Left ventricle myocardium superior (tissue), 1 donor: ENCODE measurements around the gene DDX39B. TPM values are rescaled to one million over a fixed set of nuclear protein-coding genes. Genes with fewer than 3 reads are reported as not detected.
A peak's percentile ranks its signal among the peaks of the same experiment; 100 is the strongest.

Experiments used
- ATAC-seq: fragments of 200-7000 bp; cut with Tn5 transposase; one replicate; pipeline ENCODE4 v1.9.1; 2020; ENCODE audit warnings: mild to moderate bottlenecking, moderate library complexity
- DNase-seq: peaks from one replicate; pipeline ENCODE4 v3.0.0-alpha.2; 2020
- intact Hi-C: fragments of 100-400 bp; cut with micrococcal nuclease; formaldehyde crosslinking; loops from one replicate; pipeline ENCODE4 v1.11.0; 2022
- total RNA-seq: library from RNA; stranded (reverse); fragmentation: NEBNext Ultra II Directional; extraction: Animal tissue kit (Norgen Biotek cat#: 25700); gene quantifications from one replicate; pipeline ENCODE4 v1.2.1, GENCODE V29; 2021
- donor health status: DM: no; HTN: yes; CAD: no; lungs with severe emphysema.

Gene DDX39B
- total RNA-seq, 1 donor from 2014 or later = 176 TPM

DNA sequence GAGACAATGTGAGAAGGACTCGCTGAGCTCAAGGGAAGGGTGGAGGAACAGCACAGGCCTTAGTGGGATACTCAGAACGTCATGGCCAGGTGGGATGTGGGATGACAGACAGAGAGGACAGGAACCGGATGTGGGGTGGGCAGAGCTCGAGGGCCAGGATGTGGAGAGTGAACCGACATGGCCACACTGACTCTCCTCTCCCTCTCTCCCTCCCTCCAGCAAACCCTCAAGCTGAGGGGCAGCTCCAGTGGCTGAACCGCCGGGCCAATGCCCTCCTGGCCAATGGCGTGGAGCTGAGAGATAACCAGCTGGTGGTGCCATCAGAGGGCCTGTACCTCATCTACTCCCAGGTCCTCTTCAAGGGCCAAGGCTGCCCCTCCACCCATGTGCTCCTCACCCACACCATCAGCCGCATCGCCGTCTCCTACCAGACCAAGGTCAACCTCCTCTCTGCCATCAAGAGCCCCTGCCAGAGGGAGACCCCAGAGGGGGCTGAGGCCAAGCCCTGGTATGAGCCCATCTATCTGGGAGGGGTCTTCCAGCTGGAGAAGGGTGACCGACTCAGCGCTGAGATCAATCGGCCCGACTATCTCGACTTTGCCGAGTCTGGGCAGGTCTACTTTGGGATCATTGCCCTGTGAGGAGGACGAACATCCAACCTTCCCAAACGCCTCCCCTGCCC, 35.2 kb upstream of the DDX39B start:
- intact Hi-C loops = no loop called here
- no peak for ATAC-seq
- DNase-seq = no peak

DNA sequence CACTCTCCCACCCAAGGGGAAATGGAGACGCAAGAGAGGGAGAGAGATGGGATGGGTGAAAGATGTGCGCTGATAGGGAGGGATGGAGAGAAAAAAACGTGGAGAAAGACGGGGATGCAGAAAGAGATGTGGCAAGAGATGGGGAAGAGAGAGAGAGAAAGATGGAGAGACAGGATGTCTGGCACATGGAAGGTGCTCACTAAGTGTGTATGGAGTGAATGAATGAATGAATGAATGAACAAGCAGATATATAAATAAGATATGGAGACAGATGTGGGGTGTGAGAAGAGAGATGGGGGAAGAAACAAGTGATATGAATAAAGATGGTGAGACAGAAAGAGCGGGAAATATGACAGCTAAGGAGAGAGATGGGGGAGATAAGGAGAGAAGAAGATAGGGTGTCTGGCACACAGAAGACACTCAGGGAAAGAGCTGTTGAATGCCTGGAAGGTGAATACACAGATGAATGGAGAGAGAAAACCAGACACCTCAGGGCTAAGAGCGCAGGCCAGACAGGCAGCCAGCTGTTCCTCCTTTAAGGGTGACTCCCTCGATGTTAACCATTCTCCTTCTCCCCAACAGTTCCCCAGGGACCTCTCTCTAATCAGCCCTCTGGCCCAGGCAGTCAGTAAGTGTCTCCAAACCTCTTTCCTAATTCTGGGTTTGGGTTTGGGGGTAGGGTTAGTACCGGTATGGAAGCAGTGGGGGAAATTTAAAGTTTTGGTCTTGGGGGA, 34.3 kb upstream of the DDX39B start:
- DNase-seq (no peak), ATAC-seq (no peak)
- intact Hi-C loops = no loop called here

DNA sequence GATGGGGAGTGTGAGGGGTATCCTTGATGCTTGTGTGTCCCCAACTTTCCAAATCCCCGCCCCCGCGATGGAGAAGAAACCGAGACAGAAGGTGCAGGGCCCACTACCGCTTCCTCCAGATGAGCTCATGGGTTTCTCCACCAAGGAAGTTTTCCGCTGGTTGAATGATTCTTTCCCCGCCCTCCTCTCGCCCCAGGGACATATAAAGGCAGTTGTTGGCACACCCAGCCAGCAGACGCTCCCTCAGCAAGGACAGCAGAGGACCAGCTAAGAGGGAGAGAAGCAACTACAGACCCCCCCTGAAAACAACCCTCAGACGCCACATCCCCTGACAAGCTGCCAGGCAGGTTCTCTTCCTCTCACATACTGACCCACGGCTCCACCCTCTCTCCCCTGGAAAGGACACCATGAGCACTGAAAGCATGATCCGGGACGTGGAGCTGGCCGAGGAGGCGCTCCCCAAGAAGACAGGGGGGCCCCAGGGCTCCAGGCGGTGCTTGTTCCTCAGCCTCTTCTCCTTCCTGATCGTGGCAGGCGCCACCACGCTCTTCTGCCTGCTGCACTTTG, 33.6 kb upstream of the DDX39B start, which contains the start of gene TNF:
Gene TNF (plus strand): TSS at position 231 of the 567 bp plus-strand sequence. CDS start 177 bp downstream, at position 408.
- peak; percentile 69 for ATAC-seq
- intact Hi-C loops = no loop called here
- peak; percentile 57 for DNase-seq

DNA sequence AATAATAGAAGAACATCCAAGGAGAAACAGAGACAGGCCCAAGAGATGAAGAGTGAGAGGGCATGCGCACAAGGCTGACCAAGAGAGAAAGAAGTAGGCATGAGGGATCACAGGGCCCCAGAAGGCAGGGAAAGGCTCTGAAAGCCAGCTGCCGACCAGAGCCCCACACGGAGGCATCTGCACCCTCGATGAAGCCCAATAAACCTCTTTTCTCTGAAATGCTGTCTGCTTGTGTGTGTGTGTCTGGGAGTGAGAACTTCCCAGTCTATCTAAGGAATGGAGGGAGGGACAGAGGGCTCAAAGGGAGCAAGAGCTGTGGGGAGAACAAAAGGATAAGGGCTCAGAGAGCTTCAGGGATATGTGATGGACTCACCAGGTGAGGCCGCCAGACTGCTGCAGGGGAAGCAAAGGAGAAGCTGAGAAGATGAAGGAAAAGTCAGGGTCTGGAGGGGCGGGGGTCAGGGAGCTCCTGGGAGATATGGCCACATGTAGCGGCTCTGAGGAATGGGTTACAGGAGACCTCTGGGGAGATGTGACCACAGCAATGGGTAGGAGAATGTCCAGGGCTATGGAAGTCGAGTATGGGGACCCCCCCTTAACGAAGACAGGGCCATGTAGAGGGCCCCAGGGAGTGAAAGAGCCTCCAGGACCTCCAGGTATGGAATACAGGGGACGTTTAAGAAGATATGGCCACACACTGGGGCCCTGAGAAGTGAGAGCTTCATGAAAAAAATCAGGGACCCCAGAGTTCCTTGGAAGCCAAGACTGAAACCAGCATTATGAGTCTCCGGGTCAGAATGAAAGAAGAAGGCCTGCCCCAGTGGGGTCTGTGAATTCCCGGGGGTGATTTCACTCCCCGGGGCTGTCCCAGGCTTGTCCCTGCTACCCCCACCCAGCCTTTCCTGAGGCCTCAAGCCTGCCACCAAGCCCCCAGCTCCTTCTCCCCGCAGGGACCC, 32.6 kb upstream of the DDX39B start:
- DNase-seq (no peak), ATAC-seq (no peak)
- intact Hi-C loops = no loop called here

DNA sequence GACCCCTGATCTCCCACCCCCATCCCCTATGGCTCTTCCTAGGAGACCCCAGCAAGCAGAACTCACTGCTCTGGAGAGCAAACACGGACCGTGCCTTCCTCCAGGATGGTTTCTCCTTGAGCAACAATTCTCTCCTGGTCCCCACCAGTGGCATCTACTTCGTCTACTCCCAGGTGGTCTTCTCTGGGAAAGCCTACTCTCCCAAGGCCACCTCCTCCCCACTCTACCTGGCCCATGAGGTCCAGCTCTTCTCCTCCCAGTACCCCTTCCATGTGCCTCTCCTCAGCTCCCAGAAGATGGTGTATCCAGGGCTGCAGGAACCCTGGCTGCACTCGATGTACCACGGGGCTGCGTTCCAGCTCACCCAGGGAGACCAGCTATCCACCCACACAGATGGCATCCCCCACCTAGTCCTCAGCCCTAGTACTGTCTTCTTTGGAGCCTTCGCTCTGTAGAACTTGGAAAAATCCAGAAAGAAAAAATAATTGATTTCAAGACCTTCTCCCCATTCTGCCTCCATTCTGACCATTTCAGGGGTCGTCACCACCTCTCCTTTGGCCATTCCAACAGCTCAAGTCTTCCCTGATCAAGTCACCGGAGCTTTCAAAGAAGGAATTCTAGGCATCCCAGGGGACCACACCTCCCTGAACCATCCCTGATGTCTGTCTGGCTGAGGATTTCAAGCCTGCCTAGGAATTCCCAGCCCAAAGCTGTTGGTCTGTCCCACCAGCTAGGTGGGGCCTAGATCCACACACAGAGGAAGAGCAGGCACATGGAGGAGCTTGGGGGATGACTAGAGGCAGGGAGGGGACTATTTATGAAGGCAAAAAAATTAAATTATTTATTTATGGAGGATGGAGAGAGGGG, 31.7 kb upstream of the DDX39B start:
- no peak for DNase-seq
- intact Hi-C loops = no loop called here
- no peak for ATAC-seq

DNA sequence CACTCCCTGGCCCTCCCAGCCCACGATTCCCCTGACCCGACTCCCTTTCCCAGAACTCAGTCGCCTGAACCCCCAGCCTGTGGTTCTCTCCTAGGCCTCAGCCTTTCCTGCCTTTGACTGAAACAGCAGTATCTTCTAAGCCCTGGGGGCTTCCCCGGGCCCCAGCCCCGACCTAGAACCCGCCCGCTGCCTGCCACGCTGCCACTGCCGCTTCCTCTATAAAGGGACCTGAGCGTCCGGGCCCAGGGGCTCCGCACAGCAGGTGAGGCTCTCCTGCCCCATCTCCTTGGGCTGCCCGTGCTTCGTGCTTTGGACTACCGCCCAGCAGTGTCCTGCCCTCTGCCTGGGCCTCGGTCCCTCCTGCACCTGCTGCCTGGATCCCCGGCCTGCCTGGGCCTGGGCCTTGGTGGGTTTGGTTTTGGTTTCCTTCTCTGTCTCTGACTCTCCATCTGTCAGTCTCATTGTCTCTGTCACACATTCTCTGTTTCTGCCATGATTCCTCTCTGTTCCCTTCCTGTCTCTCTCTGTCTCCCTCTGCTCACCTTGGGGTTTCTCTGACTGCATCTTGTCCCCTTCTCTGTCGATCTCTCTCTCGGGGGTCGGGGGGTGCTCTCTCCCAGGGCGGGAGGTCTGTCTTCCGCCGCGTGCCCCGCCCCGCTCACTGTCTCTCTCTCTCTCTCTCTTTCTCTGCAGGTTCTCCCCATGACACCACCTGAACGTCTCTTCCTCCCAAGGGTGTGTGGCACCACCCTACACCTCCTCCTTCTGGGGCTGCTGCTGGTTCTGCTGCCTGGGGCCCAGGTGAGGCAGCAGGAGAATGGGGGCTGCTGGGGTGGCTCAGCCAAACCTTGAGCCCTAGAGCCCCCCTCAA, 30.5 kb upstream of the DDX39B start, which contains the start of gene LTA:
Gene LTA (plus strand): TSS at position 249 of the 871 bp plus-strand sequence. CDS start 454 bp downstream, at position 703.
- DNase-seq (no peak), ATAC-seq (no peak)
- intact Hi-C loops = no loop called here

DNA sequence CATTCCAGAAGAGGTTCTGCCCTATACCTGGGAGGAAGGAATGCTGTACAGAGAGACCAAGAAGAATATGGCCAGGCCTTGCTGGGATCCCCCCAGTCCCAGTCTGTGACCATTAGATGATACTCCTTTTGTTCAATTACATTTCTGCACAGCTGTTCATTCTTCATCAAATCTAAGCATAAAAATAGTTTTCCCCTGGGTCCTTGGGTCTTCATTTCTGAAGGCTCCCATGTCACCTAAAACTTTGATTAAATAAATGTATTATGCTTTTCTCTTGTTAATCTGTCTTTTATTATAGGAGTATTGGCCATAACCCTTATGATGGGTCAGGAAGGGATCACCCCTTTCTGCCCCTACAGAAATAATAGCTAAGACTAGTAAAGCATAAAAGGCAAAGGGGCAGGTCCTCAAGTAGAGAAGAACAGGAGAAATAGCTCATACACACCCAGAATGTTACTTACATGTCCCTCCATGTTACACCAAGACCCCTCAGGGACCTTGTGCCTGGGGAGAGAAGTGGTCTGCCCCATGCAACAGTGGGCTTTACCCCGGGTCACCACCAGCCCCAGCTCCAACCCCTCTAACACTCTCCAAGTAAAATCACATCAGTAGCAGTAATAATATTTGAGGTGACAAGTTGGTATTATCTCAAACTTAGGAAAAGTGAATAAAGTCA, 28.2 kb upstream of the DDX39B start:
- intact Hi-C loops = no loop called here
- ATAC-seq = no peak
- no peak for DNase-seq

DNA sequence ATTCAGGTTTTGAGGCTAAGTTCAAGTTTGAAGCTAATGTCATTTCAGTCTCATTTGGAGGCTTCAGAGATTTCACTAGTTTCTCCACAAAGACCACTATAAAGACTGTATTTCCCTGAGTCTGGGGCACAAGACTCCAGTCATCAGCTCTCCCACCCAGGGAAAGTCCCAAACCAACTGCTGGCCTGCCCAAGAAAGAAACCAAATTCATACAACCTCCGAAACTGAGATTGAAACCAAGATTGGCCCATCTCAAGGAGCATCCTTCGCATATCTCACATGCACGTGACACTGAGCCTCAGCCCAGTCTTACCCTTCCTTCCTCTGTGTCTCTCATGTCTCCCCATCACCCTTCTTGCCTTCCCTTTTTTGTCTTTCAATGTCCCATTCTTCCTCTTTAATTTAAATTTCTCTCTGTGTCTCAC, 26.7 kb upstream of the DDX39B start:
- no peak for DNase-seq
- intact Hi-C loops = no loop called here
- peak; percentile 48 for ATAC-seq

DNA sequence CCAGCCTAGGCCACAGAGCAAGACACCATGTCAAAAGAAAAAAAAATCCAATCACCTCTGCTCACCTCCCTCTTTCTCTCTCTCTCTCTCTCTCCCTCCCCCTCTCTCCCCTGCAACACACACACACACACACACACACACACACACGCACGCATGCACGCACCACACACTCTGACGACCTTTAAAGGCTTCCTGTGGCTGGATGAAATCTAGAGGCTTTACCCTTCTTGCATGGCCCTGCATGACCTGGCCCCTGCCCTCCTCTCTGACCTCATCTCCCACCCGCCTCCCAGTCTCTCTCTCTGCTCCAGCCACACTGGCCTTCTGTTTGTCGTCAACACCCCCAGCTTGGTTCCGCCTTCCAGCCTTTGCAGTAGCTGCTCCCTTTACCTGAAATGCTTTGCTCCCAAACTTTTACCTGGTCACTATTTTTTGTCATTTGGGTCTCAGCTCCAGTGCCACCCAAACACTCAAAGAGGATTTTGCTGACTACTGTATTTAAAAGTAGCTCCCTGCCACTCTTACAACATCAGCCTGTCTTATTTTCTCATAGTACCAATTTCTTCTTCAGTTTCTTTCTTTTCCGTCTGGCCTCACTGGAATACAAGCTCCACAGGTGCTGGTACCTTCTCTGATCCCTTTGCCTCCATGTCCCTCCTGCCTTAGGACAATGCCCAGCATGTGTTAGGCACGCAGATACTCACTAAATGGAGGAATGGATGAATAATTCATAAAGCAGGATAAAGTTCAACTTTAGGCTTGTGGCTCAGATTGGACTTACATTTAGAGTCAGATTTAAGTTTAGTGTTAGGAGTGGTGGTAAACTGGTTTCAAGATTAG, 25.9 kb upstream of the DDX39B start:
- intact Hi-C loops = no loop called here
- DNase-seq (no peak), ATAC-seq (no peak)

DNA sequence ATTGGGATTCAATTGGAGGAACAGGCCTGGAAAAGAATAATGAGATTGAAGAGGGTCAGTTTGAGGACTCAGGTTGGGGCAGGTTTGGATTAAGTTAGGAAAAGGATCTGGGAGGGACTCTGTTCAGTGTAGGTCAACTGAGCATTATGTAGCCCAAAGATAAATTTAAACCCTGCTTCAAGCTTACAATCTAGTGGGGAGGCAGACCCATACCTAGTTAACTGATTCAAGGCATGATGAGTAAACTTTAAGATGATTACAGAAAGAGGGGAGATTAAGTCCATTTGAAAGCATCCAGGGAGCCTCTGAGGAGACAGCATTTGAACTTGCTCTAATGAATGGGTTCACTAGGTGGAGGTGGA, 18.9 kb upstream of the DDX39B start:
- no peak for ATAC-seq
- intact Hi-C loops = no loop called here
- DNase-seq = no peak

DNA sequence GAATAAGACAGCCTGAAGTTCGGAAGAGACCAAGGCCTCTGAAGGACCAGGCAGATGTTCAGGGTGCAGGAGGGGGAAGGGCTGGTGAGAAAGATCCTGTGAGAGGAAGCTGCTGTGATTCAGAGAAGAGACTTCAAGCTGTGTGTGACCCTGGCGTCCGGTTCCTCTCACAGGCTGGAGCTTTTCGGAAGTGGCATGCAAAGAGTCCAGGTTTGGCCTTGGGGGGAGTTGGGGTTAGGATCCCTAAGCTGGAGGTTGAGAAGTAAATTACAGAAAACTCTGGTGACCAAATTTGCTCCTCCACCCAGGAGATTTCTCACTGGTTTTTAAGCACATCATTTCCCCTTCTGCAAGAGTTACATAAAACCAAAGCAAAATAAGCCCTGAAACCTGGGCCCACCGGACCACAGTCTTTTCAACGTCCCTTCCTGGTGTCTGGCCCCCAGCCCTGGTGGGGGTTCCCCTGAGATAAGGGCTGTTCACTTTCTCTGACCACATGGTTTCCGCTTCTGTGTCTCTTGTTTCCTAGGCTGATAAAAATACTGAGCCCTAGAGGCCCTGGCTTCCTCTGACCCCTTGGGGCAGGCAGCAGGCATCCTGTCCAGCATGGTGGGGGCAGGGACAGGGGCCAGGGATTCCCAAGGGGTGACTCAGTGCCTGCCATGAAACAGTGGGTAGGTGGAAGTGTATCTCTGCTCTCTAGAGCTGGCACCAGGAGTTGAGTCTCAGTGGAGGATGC, 18.3 kb upstream of the DDX39B start:
- DNase-seq (peak; percentile 71), ATAC-seq (peak; percentile 79)
- intact Hi-C loops = no loop called here

DNA sequence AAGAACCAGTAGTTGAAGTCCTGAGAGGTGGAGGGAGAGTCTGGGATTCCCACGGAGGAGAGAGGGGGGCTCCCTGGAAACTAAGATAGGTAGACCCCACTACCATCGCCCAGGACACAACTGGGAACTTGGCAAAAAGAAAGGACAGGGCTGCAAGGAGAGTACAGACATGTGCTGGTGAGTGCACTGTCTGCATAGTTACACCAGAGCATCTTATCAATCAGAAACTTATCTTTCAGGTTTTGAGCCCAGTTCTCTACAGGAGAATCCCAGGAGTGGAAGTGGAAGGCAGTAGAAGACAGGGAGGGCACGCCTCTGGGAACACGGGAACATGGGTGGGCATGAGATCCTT, 17.8 kb upstream of the DDX39B start:
- ATAC-seq (no peak), DNase-seq (no peak)
- intact Hi-C loops = no loop called here

DNA sequence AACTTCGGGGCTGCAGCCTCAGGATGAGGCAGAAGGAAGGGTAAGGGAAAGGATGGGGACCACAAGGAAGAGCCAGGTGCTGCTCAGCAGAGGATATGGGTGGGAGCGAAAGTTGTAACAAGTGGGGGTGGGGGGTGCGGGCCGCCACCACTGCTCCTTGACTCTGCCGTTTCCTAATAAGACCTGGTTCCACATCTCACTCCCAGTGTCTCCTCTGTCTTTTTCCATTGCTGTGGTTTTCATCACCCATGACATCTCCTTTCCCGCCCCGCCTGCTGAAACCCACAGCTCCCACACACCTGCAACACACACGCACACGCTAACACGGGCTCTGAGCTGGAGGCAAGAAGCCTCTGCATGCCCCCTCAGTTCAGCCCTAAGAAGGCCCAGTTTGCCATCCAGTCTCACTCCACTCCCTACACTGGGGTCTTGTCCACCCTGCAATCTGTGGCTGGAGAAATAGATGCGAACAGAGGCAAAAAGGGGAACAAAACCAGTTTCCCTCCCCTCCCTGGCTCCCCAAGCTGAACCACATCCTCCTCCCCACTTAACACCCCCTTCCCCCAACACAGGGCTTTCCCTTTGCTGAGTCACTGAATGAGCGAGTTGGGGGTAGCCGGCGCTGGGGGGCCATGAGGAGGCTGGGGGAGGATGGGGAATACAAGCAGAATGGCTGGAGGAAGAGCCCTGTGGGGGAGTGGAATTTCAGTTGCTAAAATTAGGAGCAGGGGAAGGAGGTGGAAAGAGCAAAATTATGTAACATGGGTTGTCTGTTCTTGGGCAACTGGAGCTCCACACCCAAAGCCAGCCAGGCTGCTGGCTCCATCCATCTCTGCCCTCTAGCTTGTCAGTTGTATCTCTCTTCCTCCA, 17.1 kb upstream of the DDX39B start:
- ATAC-seq = peak; percentile 61
- intact Hi-C loops = no loop called here
- DNase-seq = peak; percentile 44

DNA sequence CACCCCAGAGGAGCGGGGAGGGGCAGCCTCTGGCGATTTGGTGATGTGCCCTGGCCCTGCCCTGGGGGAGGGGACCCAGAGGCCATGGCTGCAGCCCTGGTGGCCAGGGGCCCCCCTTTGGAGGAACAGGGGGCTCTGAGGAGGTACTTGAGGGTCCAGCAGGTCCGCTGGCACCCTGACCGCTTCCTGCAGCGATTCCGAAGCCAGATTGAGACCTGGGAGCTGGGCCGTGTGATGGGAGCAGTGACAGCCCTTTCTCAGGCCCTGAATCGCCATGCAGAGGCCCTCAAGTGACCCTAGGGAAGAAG, 16.5 kb upstream of the DDX39B start:
- ATAC-seq = no peak
- intact Hi-C loops = no loop called here
- DNase-seq = no peak
